Measurements from ENCODE around the gene ELOF1.

DNA sequence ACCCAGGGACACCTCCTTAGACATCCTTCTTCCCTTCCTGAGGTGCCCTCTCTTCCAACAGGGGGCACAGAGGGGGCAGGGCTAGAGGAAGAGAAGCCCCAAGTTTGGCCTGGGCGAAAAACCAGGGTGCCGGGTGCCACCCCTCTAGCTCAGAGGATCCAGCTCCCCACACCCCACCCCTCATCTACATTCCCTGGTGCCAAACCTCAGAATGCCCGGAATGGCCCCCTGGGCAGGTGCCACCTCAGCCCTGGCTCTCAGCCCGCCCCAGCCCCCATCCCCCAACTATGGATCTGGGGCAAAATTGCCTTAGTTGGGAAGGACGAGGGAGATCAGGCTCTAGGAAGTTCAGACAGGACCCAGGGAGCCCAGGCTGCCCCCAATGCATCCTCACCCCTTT, 18.4 kb downstream of the ELOF1 start:
- TF ChIP-seq, protein P1, sequence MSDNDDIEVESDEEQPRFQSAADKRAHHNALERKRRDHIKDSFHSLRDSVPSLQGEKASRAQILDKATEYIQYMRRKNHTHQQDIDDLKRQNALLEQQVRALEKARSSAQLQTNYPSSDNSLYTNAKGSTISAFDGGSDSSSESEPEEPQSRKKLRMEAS (IDR thresholded peaks at IDR 0.05): no peak
- TF ChIP-seq REST (IDR thresholded peaks at IDR 0.05; ENCODE audit: low read depth): no peak

Data from Ishikawa (cell line).